Endothelial cell of umbilical vein (primary cell): ENCODE data around the gene FHOD1. TPM values are rescaled to one million over a fixed set of nuclear protein-coding genes. Genes with fewer than 3 reads are reported as not detected.

Source experiments
- BruUV-seq: library from RNA; stranded (reverse); fragments of 400-500 nt; replicated peaks from 2 replicates; lab custom pipeline; 2021; lab: Mats Ljungman, UMichigan
- CTCF ChIA-PET: fragments of 300-600, 350-600 bp; sonication (Branson Sonifier 250); formaldehyde crosslinking; loops from one replicate; lab custom pipeline; 2021; ENCODE audit warnings: antibody characterized with exemption, inconsistent platforms; lab: Charles Lee
- POLR2A ChIA-PET: fragments of 300-600, 350-600 bp; sonication (Branson Sonifier 250); formaldehyde crosslinking; loops from one replicate; lab custom pipeline; 2021; ENCODE audit warnings: antibody characterized with exemption, inconsistent platforms; lab: Charles Lee
- DNase-seq: peaks from one replicate; pipeline ENCODE4 v3.0.0-alpha.2; 2011; ENCODE audit warnings: low read depth, low spot score
- FAIRE-seq: peaks from 2 replicates; lab custom pipeline; 2011; peaks lifted over from hg19 to GRCh38; lab: Jason Lieb, UNC
- H2AFZ ChIP-seq: 2 replicates; pipeline ENCODE4 v1.6.0; 2012; ENCODE audit warnings: low read depth, low read length, control low read depth, inconsistent platforms
- H3K27ac ChIP-seq: 2 replicates; pipeline ENCODE4 v1.5.1; 2011; ENCODE audit warnings: low read depth, mild to moderate bottlenecking, control low read depth, low read length, moderate library complexity; ENCODE audit not compliant: insufficient read depth
- H3K27me3 ChIP-seq, 2 experiments: 2 replicates each; pipeline versions ENCODE4 v1.6.0 to v1.6.1; 2011; ENCODE audit warnings: low read length in 2 of 2, mixed read lengths in 1 of 2; ENCODE audit not compliant: control insufficient read depth in 2 of 2, insufficient read depth in 2 of 2
- H3K36me3 ChIP-seq, 2 experiments: 2 replicates in 1 of 2; 3 replicates in 1 of 2; pipeline ENCODE4 v1.5.1; 2011; ENCODE audit warnings: low read length in 2 of 2, mild to moderate bottlenecking in 1 of 2, moderate library complexity in 1 of 2; ENCODE audit not compliant: control insufficient read depth in 2 of 2, insufficient read depth in 2 of 2; ENCODE audit errors: extremely low read depth in 1 of 2
- H3K4me1 ChIP-seq: 3 replicates; pipeline ENCODE4 v1.5.1; 2011; ENCODE audit warnings: mild to moderate bottlenecking, low read length; ENCODE audit not compliant: control insufficient read depth, insufficient read depth; ENCODE audit errors: extremely low read depth
- H3K4me2 ChIP-seq: 2 replicates; pipeline ENCODE4 v1.6.1; 2011; ENCODE audit warnings: low read length, control low read depth, mixed read lengths; ENCODE audit not compliant: insufficient read depth
- H3K4me3 ChIP-seq, 3 experiments: fragments of 200-600 bp in 1 of 3; sonication (generic), shearing (Covaris generic) in 1 of 3; replicated peaks in 1 of 3; 2 replicates each; pipeline ENCODE4 v1.5.1; 2011 to 2016; ENCODE audit warnings: control low read depth in 3 of 3, low read length in 3 of 3, mild to moderate bottlenecking in 2 of 3, inconsistent platforms in 1 of 3, low read depth in 1 of 3, moderate library complexity in 1 of 3; ENCODE audit not compliant: insufficient read depth in 1 of 3
- H3K79me2 ChIP-seq: 2 replicates; pipeline ENCODE4 v1.6.0; 2012; ENCODE audit warnings: low read length, inconsistent platforms; ENCODE audit not compliant: control insufficient read depth, insufficient read depth
- H3K9ac ChIP-seq: replicated peaks from 2 replicates; pipeline ENCODE3; 2011; ENCODE audit warnings: low read length, control low read depth; ENCODE audit not compliant: insufficient read depth; ENCODE audit errors: extremely low read depth
- H3K9me1 ChIP-seq: replicated peaks from 3 replicates; pipeline ENCODE4 v1.6.0; 2011; ENCODE audit warnings: mild to moderate bottlenecking, low read length; ENCODE audit not compliant: control insufficient read depth, insufficient read depth; ENCODE audit errors: extremely low read depth
- H3K9me3 ChIP-seq: replicated peaks from 2 replicates; pipeline ENCODE4 v1.5.1; 2012; ENCODE audit warnings: low read length, inconsistent platforms; ENCODE audit not compliant: control insufficient read depth, insufficient read depth
- H4K20me1 ChIP-seq: replicated peaks from 2 replicates; pipeline ENCODE3; 2011; ENCODE audit warnings: mild to moderate bottlenecking, low read length; ENCODE audit not compliant: control insufficient read depth, insufficient read depth; ENCODE audit errors: extremely low read depth
- EZH2 ChIP-seq: IDR thresholded peaks from 2 replicates; pipeline ENCODE4 v1.6.1; 2012; ENCODE audit warnings: borderline replicate concordance, low read depth, mild to moderate bottlenecking, moderate library complexity, low read length, inconsistent platforms; ENCODE audit not compliant: severe bottlenecking
- FOS ChIP-seq: IDR thresholded peaks from 2 replicates; pipeline ENCODE4 v1.6.1; 2011; ENCODE audit warnings: mild to moderate bottlenecking, low read length, moderate library complexity, borderline replicate concordance; ENCODE audit not compliant: insufficient read depth
- GATA2 ChIP-seq: IDR thresholded peaks from 2 replicates; pipeline ENCODE4 v1.7.0; 2011; ENCODE audit warnings: low read depth, mild to moderate bottlenecking, moderate library complexity, mixed read lengths, low read length; ENCODE audit not compliant: insufficient read length, insufficient read depth
- JUN ChIP-seq: IDR thresholded peaks from 2 replicates; pipeline ENCODE4 v1.6.1; 2011; ENCODE audit warnings: borderline replicate concordance, low read depth; ENCODE audit not compliant: insufficient read length, insufficient read depth
- MYC ChIP-seq: IDR thresholded peaks from one replicate; pipeline ENCODE4 v1.6.1; 2011; ENCODE audit warnings: mild to moderate bottlenecking, low read depth, low read length
- POLR2A ChIP-seq: IDR thresholded peaks from 2 replicates; pipeline ENCODE4 v1.6.1; 2012; ENCODE audit warnings: low read depth, mild to moderate bottlenecking, control low read depth, low read length
- POLR2AphosphoS5 ChIP-seq: IDR thresholded peaks from 2 replicates; pipeline ENCODE4 v1.6.1; 2012; ENCODE audit warnings: low read depth, mild to moderate bottlenecking, control low read depth, low read length, moderate library complexity; ENCODE audit not compliant: insufficient read depth
- dilution Hi-C: fragments of 300-500 bp; cut with MboI; formaldehyde crosslinking; loops from one replicate; pipeline ENCODE4 v1.15.0; 2019; ENCODE audit warnings: low sequenced_read_pairs; ENCODE audit not compliant: extremely low pct_ligation_motif_present
- intact Hi-C: fragments of 100-400 bp; cut with micrococcal nuclease; formaldehyde crosslinking; loops from one replicate; pipeline ENCODE4 v1.10.0; 2022
- polyA plus RNA-seq, 4 experiments: library from polyadenylated mRNA; depleted of rRNA in 3 of 4; stranded (reverse) in 3 of 4; unstranded in 1 of 4; fragments of >200 nt; gene quantifications; 2 replicates each; pipeline versions ENCODE4 v1.2.1 to v1.2.3, GENCODE V29; 2011 to 2012; ENCODE audit warnings: missing spikeins in 1 of 4
- total RNA-seq: library from RNA; stranded (reverse); gene quantifications from 2 replicates; pipeline ENCODE4 v1.2.3, GENCODE V29; 2021
- TF ChIP-seq, protein P1 (sequence below): IDR thresholded peaks from 2 replicates; pipeline ENCODE4 v1.6.1; 2011; ENCODE audit not compliant: insufficient read depth, insufficient read length
- TF ChIP-seq, protein P2 (sequence below), 2 donors: IDR thresholded peaks; 1 replicate in 1 of 2; 2 replicates in 1 of 2; pipeline ENCODE4 v1.5.1; 2011; ENCODE audit warnings: low read length in 2 of 2, mild to moderate bottlenecking in 2 of 2, moderate library complexity in 2 of 2, control low read depth in 1 of 2, inconsistent platforms in 1 of 2, low read depth in 1 of 2; ENCODE audit not compliant: insufficient read depth in 1 of 2; ENCODE audit errors: extremely low read depth in 1 of 2

The FHOD1 gene
- total and polyA plus RNA-seq, 2 donors (not counting 3 experiments of a cell fraction or from before 2014, with no cell fraction given): 63.6 to 124 TPM

GRCh38 chr16:67291461-67291860, 44.2 kb upstream of the FHOD1 start:
- H3K9ac ChIP-seq: no peak overlapping the region
- no peaks in the 10 kb centered on the region for H3K79me2 ChIP-seq
- H3K27ac ChIP-seq: no peak overlapping the region
- FAIRE-seq (no peak), DNase-seq (no peak)
- H3K4me1 ChIP-seq: no peaks in the 10 kb centered on the region
- no peaks in the 10 kb centered on the region for H3K9me3 ChIP-seq
- dilution Hi-C loops (no loop called here), intact Hi-C loops (no loop called here)
- H3K4me3 ChIP-seq: no peak overlapping the region
- TF ChIP-seq FOS (no peak), POLR2AphosphoS5 (no peak), MYC (no peak), EZH2 (no peak), GATA2 (no peak)
- TF ChIP-seq, protein P1, sequence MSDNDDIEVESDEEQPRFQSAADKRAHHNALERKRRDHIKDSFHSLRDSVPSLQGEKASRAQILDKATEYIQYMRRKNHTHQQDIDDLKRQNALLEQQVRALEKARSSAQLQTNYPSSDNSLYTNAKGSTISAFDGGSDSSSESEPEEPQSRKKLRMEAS: no peak
- no peak overlapping the region for H2AFZ ChIP-seq
- H3K9me1 ChIP-seq: no peaks in the 10 kb centered on the region
- H3K36me3 ChIP-seq: no peaks in the 10 kb centered on the region
- CTCF ChIA-PET: no interaction called here
- H4K20me1 ChIP-seq: no peaks in the 10 kb centered on the region
- BruUV-seq: no TSS peak
- H3K27me3 ChIP-seq: no peaks in the 10 kb centered on the region
- H3K4me2 ChIP-seq: no peak overlapping the region
- POLR2A ChIA-PET: no interaction called here

DNA sequence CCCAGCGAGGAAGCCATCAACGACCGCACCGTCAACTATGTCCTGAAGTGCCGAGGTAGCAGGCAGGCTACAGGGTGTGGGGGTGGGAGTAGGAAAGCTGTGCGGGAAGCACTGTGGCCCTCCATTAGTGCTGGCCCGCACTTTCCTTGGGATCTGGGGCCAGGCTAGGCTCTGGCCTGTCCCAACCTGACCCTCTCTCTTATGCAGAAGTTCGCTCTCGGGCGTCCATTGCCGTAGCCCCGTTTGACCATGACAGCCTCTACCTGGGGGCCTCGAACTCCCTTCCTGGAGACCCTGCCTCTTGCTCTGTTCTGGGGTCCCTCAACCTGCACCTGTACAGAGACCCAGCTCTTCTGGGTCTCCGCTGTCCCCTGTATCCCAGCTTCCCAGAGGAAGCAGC, 40.7 kb upstream of the FHOD1 start:
- Histone ChIP-seq H4K20me1 (no peaks in the 10 kb centered on the region), H2AFZ (no peak overlapping the region), H3K27me3 (no peaks in the 10 kb centered on the region), H3K4me1 (no peaks in the 10 kb centered on the region), H3K9ac (no peak overlapping the region), H3K4me3 (no peak overlapping the region), H3K9me1 (no peaks in the 10 kb centered on the region), H3K9me3 (no peaks in the 10 kb centered on the region), H3K79me2 (no peaks in the 10 kb centered on the region), H3K27ac (no peak overlapping the region), H3K4me2 (no peak overlapping the region), H3K36me3 (no peaks in the 10 kb centered on the region)
- ChIA-PET CTCF (interaction anchor here (0.9 to 4.5 kb wide), 5 partner anchors 9 to 112 kb away, joined by 3 to 55 read pairs (median 5); partner anchors contain the start of genes KCTD19 and LRRC36), POLR2A (no interaction called here)
- no peak for DNase-seq
- TF ChIP-seq, protein P1: no peak
- TF ChIP-seq POLR2A (no peak), GATA2 (no peak), FOS (no peak), POLR2AphosphoS5 (no peak), MYC (no peak), EZH2 (no peak), JUN (no peak)
- TF ChIP-seq, protein P2, sequence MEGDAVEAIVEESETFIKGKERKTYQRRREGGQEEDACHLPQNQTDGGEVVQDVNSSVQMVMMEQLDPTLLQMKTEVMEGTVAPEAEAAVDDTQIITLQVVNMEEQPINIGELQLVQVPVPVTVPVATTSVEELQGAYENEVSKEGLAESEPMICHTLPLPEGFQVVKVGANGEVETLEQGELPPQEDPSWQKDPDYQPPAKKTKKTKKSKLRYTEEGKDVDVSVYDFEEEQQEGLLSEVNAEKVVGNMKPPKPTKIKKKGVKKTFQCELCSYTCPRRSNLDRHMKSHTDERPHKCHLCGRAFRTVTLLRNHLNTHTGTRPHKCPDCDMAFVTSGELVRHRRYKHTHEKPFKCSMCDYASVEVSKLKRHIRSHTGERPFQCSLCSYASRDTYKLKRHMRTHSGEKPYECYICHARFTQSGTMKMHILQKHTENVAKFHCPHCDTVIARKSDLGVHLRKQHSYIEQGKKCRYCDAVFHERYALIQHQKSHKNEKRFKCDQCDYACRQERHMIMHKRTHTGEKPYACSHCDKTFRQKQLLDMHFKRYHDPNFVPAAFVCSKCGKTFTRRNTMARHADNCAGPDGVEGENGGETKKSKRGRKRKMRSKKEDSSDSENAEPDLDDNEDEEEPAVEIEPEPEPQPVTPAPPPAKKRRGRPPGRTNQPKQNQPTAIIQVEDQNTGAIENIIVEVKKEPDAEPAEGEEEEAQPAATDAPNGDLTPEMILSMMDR (IDR thresholded peaks at IDR 0.05; ENCODE audit: extremely low read depth in 1 of 2, insufficient read depth in 1 of 2, low read depth in 1 of 2, low read length in 2 of 2): no peak
- no peak for FAIRE-seq
- dilution Hi-C loops (no loop called here), intact Hi-C loops (no loop called here)
- no TSS peak for BruUV-seq
